Measurements from ENCODE around the gene ADSS1.

The ADSS1 gene

GRCh38 chr14:104756477-104757237, 32.6 kb downstream of the ADSS1 start:
- Mint-ChIP-seq H3K27ac (peak overlapping the region; percentile 51), H3K27me3 (no peaks in the 10 kb centered on the region), H3K36me3 (peaks cover 34 to 50% of the 10 kb centered on the region in 2 donors), H3K4me1 (peaks cover 28 to 46% of the 10 kb centered on the region in 2 donors), H3K4me3 (peak overlapping the region in 1 of 2 donors; percentile 38), H3K9me3 (no peaks in the 10 kb centered on the region)
- ATAC-seq (replicated peaks) (no peak), DNase-seq (no peak)

- Mint-ChIP-seq H3K27me3 (no peaks in the 10 kb centered on the region), H3K9me3 (peaks cover 0 to 2% of the 10 kb centered on the region in 2 donors), H3K27ac (no peak overlapping the region), H3K4me1 (peaks cover 28 to 46% of the 10 kb centered on the region in 2 donors), H3K4me3 (peak overlapping the region in 1 of 2 donors; percentile 38), H3K36me3 (peaks cover 39 to 55% of the 10 kb centered on the region in 2 donors)
- no peak for DNase-seq
- no peak for ATAC-seq (replicated peaks)
Measured at GRCh38 chr14:104757238-104757585, 33.2 kb downstream of the ADSS1 start.

GRCh38 chr14:104757681-104758392, 33.8 kb downstream of the ADSS1 start:
- Mint-ChIP-seq H3K9me3 (peaks cover 0 to 2% of the 10 kb centered on the region in 2 donors), H3K27ac (no peak overlapping the region), H3K4me3 (no peak overlapping the region), H3K36me3 (peaks cover 41 to 57% of the 10 kb centered on the region in 2 donors), H3K4me1 (peaks cover 28 to 46% of the 10 kb centered on the region in 2 donors), H3K27me3 (no peaks in the 10 kb centered on the region)
- no peak for ATAC-seq (replicated peaks)
- DNase-seq, result no peak

- Mint-ChIP-seq H3K27ac (peak overlapping the region; percentile 37), H3K4me1 (peaks cover 17 to 38% of the 10 kb centered on the region in 2 donors), H3K9me3 (peaks cover 0 to 2% of the 10 kb centered on the region in 2 donors), H3K36me3 (peaks cover 37 to 54% of the 10 kb centered on the region in 2 donors), H3K27me3 (no peaks in the 10 kb centered on the region), H3K4me3 (no peak overlapping the region)
- DNase-seq (no peak), ATAC-seq (replicated peaks) (no peak)
Measured at GRCh38 chr14:104758981-104759969, 35.2 kb downstream of the ADSS1 start.

GRCh38 chr14:104765517-104765916, 41.5 kb downstream of the ADSS1 start:
- Mint-ChIP-seq H3K36me3 (peaks cover 25 to 36% of the 10 kb centered on the region in 2 donors), H3K9me3 (peaks cover 0 to 4% of the 10 kb centered on the region in 2 donors), H3K27ac (no peak overlapping the region), H3K4me3 (no peak overlapping the region), H3K27me3 (no peaks in the 10 kb centered on the region), H3K4me1 (peaks cover 10 to 17% of the 10 kb centered on the region in 2 donors)
- no peak for DNase-seq
- ATAC-seq (replicated peaks), result no peak

DNA sequence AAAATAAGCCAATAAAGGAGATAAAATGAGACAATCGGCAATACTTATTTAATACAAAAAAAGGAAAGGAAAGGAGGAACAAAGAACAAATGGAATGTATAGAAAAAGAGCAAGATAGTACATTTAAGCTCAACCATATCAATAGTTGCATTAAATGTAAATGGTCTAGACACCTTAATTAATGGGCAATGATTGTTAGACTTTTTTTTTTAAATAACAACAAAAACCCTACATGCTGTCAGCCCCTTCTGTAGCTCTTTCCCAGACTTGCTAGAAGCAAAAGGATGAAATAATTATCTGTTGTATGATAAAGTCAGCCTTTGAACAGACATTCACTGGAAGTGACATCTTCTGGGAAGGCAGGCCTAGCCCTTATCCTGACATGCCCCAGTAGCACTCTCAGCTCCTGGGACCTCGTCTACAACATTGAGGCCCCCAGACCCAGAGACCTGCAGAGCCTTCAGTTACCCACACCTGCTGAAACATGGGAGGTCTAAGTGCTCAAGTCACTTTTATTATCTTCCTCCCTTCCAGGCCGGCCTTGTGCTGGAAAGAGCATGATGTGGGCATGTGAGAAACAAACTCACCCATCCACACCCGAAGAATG, 42.3 kb downstream of the ADSS1 start:
- Mint-ChIP-seq H3K4me1 (peaks cover 10 to 17% of the 10 kb centered on the region in 2 donors), H3K27ac (no peak overlapping the region), H3K36me3 (peaks cover 26 to 36% of the 10 kb centered on the region in 2 donors)

DNA sequence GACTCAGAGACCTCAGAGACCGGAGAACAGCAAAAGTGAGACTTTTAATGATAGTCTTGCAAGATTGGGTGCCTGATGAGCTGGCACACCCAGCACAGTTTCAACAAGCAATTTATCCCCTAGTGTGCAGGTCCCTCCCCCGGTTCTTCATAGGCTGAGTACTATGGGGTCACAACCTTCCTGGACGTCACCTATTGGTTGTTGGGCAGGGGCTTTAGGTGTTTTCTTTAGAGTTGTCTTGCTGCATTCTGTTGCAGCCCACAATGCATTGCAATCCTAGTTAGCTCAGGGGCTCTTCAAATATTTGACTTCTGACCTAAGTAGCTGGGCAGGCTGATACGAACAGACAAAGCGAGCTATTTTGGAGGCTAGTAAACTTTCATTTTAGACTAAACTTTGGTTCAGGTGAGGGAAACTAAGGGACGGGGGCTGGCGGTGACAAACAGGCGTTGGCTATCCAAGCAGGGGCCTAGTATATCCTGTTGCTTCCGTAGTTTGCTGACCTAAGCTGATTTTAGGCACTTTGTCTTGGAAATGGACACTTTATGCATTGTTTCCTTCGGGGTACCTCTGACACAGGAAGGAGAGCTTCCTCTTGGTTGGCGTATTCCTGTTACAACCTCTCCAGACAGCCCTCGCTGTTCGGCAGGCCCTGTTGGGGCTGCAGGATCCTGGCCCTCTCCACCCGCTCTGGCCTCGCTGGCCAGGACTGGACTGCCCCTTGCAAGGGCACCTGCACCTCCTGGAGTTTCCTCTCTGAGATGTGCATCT, 43.0 kb downstream of the ADSS1 start:
- H3K9me3 Mint-ChIP-seq, result peaks cover 4 to 7% of the 10 kb centered on the region in 2 donors
- DNase-seq, result no peak
- no peak for ATAC-seq (replicated peaks)
- no peak overlapping the region for H3K4me3 Mint-ChIP-seq
- peaks cover 29 to 37% of the 10 kb centered on the region in 2 donors for H3K36me3 Mint-ChIP-seq
- no peak overlapping the region for H3K27ac Mint-ChIP-seq
- no peaks in the 10 kb centered on the region for H3K27me3 Mint-ChIP-seq
- peaks cover 10 to 17% of the 10 kb centered on the region in 2 donors for H3K4me1 Mint-ChIP-seq

More for the DNA sequence above, 42.3 kb downstream of the ADSS1 start:
- Mint-ChIP-seq H3K27me3 (no peaks in the 10 kb centered on the region), H3K9me3 (peaks cover 4 to 7% of the 10 kb centered on the region in 2 donors), H3K4me3 (no peak overlapping the region)
- DNase-seq (no peak), ATAC-seq (replicated peaks) (no peak)

GRCh38 chr14:104767634-104767918, 43.5 kb downstream of the ADSS1 start:
- Mint-ChIP-seq H3K9me3 (peaks cover 4 to 5% of the 10 kb centered on the region in 2 donors), H3K27ac (no peak overlapping the region), H3K4me3 (no peak overlapping the region), H3K36me3 (peaks cover 29 to 38% of the 10 kb centered on the region in 2 donors), H3K4me1 (peaks cover 10 to 17% of the 10 kb centered on the region in 2 donors), H3K27me3 (no peaks in the 10 kb centered on the region)
- ATAC-seq (replicated peaks) (no peak), DNase-seq (no peak)

DNA sequence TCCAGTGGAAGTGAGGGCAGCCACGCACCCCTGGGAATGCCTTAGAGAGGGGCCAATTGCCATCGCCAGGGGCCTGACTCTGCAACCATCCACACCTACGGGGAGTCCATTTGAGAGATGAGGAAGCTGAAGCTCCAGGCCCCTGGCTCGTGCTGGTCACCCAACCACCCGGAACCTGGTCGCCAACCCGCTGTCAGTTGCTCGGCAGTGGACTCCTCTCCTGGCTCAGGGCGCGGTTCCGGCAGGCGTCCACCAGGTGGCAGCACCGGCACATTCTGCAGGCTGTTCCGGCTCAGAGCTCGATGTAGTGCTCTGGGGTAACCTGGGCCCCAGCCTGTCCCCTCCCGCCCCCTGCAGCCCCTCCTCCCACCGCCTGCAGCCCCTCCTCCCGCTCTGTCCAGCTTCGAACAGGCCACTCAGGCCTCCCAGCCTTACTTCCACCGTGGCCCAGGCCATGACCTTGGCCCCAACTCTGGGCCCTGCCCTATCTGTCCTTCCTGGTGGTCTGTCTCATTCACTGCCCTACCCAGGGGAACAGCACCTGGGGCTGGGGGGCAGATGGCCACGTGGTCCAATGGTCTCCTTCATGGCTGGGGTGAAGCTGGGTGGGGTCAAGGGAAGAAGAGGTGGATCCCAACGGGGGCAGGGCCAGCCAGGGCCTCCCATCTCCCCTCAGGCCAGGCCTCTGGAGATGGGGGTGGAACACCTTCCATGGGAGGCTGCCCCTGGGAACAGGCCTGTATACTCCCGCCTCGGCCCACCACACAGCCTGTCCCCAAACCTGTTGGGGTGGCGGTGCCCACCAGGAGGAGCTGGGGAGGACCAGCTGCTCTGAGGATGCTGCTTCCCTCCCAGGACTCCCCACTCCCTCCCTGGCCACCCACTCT, 44.7 kb downstream of the ADSS1 start:
- Mint-ChIP-seq H3K4me3 (no peak overlapping the region), H3K27ac (no peak overlapping the region), H3K4me1 (peaks cover 10 to 17% of the 10 kb centered on the region in 2 donors), H3K9me3 (peaks cover 4 to 5% of the 10 kb centered on the region in 2 donors), H3K36me3 (peaks cover 39 to 43% of the 10 kb centered on the region in 2 donors), H3K27me3 (no peaks in the 10 kb centered on the region)
- peak; percentile 78 for DNase-seq
- peak; percentile 95 for ATAC-seq (replicated peaks)

- Mint-ChIP-seq H3K36me3 (peaks cover 41 to 49% of the 10 kb centered on the region in 2 donors), H3K4me1 (peaks cover 10 to 17% of the 10 kb centered on the region in 2 donors), H3K27me3 (no peaks in the 10 kb centered on the region), H3K27ac (peak overlapping the region; percentile 65), H3K9me3 (peaks cover 4 to 5% of the 10 kb centered on the region in 2 donors), H3K4me3 (no peak overlapping the region)
- ATAC-seq (replicated peaks) (no peak), DNase-seq (no peak)
Measured at GRCh38 chr14:104769324-104770071, 45.5 kb downstream of the ADSS1 start.

DNA sequence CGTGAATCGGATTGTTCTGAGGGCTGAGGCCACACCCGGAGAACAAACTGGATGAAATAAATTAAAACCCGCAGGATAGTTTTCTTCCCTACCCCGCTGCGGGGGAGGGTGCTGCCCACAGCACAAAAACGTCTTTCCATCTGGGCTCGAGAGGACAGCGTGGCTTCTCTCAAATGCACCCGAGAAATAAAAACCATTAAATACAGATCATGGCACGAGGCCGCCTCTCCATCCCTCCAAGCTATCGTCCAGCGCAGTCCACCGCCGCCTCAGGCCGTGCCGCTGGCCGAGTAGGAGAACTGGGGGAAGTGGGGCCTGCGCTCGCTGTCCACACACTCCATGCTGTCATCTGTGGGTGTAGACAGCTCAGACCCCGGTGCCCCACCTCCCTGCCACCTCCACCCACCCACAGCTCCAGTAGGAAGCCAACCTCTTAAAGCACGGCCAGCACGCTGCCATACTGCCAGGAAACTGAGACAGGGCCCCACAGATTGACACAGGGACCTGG, 46.1 kb downstream of the ADSS1 start:
- Mint-ChIP-seq H3K27me3 (no peaks in the 10 kb centered on the region), H3K36me3 (peaks cover 41 to 52% of the 10 kb centered on the region in 2 donors), H3K9me3 (peaks cover 4 to 5% of the 10 kb centered on the region in 2 donors), H3K27ac (peak overlapping the region; percentile 65), H3K4me1 (peaks cover 10 to 17% of the 10 kb centered on the region in 2 donors), H3K4me3 (no peak overlapping the region)
- no peak for ATAC-seq (replicated peaks)
- no peak for DNase-seq

- Mint-ChIP-seq H3K27ac (peak overlapping the region; percentile 16), H3K4me1 (peaks cover 10 to 17% of the 10 kb centered on the region in 2 donors), H3K9me3 (peaks cover 3 to 4% of the 10 kb centered on the region in 2 donors), H3K36me3 (peaks cover 37 to 48% of the 10 kb centered on the region in 2 donors), H3K27me3 (no peaks in the 10 kb centered on the region), H3K4me3 (no peak overlapping the region)
- DNase-seq, result no peak
- ATAC-seq (replicated peaks), result no peak
Measured at GRCh38 chr14:104770851-104771272, 46.8 kb downstream of the ADSS1 start.

Measured in stimulated activated naive B cell treated with anti-CD40 and anti-IgM and Interleukin-4, amounts not matched to agents 10 μg/mL and 1 μg/mL and 100 μg/mL, for 72 hours (primary cell).